Activated naive CD8-positive, alpha-beta T cell (primary cell): ENCODE data around the gene CDH23.

Experiments
- H3K27ac Mint-ChIP-seq: one replicate; pipeline ENCODE4 v1.8.0; 2021; ENCODE audit warnings: mixed read lengths
- H3K27me3 Mint-ChIP-seq: one replicate; pipeline ENCODE4 v1.8.0; 2021; ENCODE audit warnings: mixed read lengths
- H3K36me3 Mint-ChIP-seq: one replicate; pipeline ENCODE4 v1.8.0; 2021; ENCODE audit warnings: mixed read lengths
- H3K4me1 Mint-ChIP-seq: one replicate; pipeline ENCODE4 v1.8.0; 2021; ENCODE audit warnings: low read depth, mixed read lengths
- H3K4me3 Mint-ChIP-seq: one replicate; pipeline ENCODE4 v1.8.0; 2021; ENCODE audit warnings: mild to moderate bottlenecking, mixed read lengths
- H3K9me3 Mint-ChIP-seq: one replicate; pipeline ENCODE4 v1.8.0; 2021; ENCODE audit warnings: low read depth, mixed read lengths

The CDH23 gene

GRCh38 chr10:71632896-71633600 lies 236.3 kb downstream of the CDH23 start:
- no peak overlapping the region for H3K4me3 Mint-ChIP-seq
- no peak overlapping the region for H3K27ac Mint-ChIP-seq
- H3K27me3 Mint-ChIP-seq: peaks cover 1% of the 10 kb centered on the region
- H3K9me3 Mint-ChIP-seq: no peaks in the 10 kb centered on the region
- H3K36me3 Mint-ChIP-seq: no peaks in the 10 kb centered on the region
- H3K4me1 Mint-ChIP-seq: peaks cover 3% of the 10 kb centered on the region

DNA sequence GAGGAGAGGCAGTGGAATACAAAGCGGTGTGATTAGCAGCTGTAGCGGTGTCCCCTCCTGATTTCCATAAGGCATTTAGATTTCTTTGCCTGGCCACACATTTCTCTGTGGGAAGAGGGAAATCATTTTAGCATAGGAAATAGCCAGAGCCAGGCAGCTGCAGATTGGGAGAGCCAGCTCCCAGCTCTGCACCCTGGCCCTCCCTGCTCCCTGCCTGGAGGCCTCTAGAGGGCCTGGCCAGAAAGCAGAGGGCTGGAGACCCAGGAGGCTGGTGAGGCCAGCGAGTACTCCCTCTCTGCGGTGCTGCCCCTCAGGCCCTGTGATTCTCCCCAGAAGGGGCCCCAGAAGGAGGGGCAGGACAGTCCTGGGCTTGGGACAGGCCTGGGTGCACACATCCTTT lies 237.2 kb downstream of the CDH23 start:
- Mint-ChIP-seq H3K4me3 (no peak overlapping the region), H3K27me3 (peaks cover 1% of the 10 kb centered on the region), H3K4me1 (peaks cover 4% of the 10 kb centered on the region)

GRCh38 chr10:71634531-71635164 lies 237.9 kb downstream of the CDH23 start:
- Mint-ChIP-seq H3K27me3 (peaks cover 1% of the 10 kb centered on the region), H3K4me1 (peaks cover 4% of the 10 kb centered on the region), H3K9me3 (no peaks in the 10 kb centered on the region), H3K36me3 (no peaks in the 10 kb centered on the region), H3K4me3 (no peak overlapping the region), H3K27ac (no peak overlapping the region)

More for the DNA sequence above, 237.2 kb downstream of the CDH23 start:
- no peak overlapping the region for H3K27ac Mint-ChIP-seq
- no peaks in the 10 kb centered on the region for H3K9me3 Mint-ChIP-seq
- no peaks in the 10 kb centered on the region for H3K36me3 Mint-ChIP-seq

DNA sequence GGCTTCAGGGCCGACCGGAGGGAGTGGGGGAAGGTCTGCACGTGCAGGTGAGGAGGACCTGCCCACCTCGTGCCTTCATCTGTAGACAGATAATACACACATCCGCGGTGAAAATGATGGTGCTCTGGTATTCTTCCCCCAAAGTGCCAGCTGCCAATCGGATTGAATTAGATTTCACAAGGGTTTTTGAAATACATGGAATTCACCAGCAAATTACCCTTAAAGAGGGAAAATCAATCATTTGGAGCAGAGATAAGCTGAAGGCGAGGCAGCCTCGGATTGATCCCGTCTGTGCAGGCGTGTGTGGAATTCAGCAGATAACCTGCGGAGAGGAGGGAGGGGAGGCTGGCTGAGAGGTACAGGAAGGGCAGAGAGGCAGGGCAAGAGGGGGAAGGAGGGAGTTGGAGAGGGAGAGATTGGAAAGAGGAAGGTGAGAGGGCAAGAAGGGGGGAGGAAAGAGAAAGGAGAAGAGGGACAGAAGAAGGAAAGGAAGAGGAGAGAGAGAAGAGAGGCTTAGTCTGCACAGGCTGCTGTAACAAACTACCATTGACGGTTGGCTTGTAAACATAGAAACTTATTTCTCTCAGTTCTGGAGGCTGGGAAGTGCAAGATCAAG lies 238.6 kb downstream of the CDH23 start:
- H3K27me3 Mint-ChIP-seq: peaks cover 1% of the 10 kb centered on the region
- no peaks in the 10 kb centered on the region for H3K36me3 Mint-ChIP-seq
- H3K4me3 Mint-ChIP-seq: no peak overlapping the region
- peaks cover 4% of the 10 kb centered on the region for H3K4me1 Mint-ChIP-seq
- H3K9me3 Mint-ChIP-seq: no peaks in the 10 kb centered on the region
- no peak overlapping the region for H3K27ac Mint-ChIP-seq

DNA sequence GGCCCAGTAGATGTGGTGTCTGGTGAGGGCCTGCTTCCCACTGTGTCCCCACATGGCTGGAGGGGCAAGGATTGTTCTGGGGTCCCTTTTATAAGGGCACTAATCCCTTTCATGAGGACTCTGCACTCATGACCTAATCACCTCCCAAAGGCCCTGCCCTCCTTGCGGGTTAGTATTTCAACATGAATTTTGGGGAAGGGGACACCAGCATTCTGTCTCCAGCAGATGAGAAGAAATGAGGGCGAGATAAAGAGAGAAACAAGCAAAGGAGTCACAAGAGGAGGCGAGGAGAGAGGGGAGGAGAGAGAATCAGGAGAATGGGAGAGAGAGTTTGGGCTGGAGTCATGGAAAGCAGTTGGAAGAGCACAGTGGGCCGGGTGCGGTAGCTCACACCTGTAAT lies 239.1 kb downstream of the CDH23 start:
- H3K27ac Mint-ChIP-seq: no peak overlapping the region
- no peaks in the 10 kb centered on the region for H3K36me3 Mint-ChIP-seq
- H3K4me3 Mint-ChIP-seq: no peak overlapping the region
- H3K4me1 Mint-ChIP-seq: peaks cover 4% of the 10 kb centered on the region
- peaks cover 1% of the 10 kb centered on the region for H3K27me3 Mint-ChIP-seq
- no peaks in the 10 kb centered on the region for H3K9me3 Mint-ChIP-seq

DNA sequence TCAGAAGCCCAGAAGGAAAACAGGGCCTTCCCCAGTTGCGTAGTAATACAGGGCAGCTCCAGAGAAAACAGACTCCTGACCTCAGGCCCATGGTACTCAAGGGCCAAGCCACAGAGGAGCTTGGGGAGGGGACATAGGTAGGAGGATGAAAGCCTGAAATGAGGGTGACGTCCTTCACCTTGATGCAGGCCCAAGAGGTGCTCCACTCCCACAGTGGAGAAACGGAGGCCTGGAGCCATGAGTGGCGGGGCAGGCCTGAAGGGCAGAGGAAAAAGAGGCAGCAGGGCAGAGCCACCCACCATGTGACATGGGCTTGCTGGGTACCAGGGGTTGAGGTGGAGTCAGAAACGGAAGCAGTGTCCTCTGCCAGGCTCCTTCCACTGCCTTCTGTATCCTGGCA lies 239.9 kb downstream of the CDH23 start:
- no peak overlapping the region for H3K27ac Mint-ChIP-seq
- H3K27me3 Mint-ChIP-seq: peaks cover 1% of the 10 kb centered on the region
- H3K4me1 Mint-ChIP-seq: peaks cover 4% of the 10 kb centered on the region
- H3K4me3 Mint-ChIP-seq: no peak overlapping the region
- no peaks in the 10 kb centered on the region for H3K36me3 Mint-ChIP-seq
- H3K9me3 Mint-ChIP-seq: no peaks in the 10 kb centered on the region

DNA sequence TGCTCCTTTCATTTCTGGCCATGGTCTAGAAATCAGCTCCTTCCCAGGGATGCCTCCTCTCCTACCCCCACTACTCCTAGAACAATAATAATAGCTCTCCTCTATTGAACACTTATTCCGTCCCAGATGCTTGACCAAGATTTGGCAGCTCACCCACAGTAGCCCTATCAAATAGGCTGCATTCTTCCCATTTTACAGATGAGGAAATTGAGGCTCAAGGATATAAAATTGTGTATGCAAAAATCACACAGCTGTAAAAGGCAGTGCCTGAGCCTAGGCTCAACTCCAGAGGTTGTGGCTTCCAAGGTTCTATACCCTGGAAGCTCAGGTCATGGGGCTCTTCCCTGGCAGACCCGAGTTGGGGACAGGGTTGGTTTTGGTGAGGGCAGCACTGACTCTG lies 240.6 kb downstream of the CDH23 start:
- H3K9me3 Mint-ChIP-seq: no peaks in the 10 kb centered on the region
- peaks cover 1% of the 10 kb centered on the region for H3K27me3 Mint-ChIP-seq
- no peaks in the 10 kb centered on the region for H3K36me3 Mint-ChIP-seq
- peaks cover 4% of the 10 kb centered on the region for H3K4me1 Mint-ChIP-seq
- no peak overlapping the region for H3K27ac Mint-ChIP-seq
- H3K4me3 Mint-ChIP-seq: no peak overlapping the region

GRCh38 chr10:71638064-71638821 lies 241.5 kb downstream of the CDH23 start:
- no peaks in the 10 kb centered on the region for H3K36me3 Mint-ChIP-seq
- H3K27ac Mint-ChIP-seq: no peak overlapping the region
- H3K27me3 Mint-ChIP-seq: no peaks in the 10 kb centered on the region
- H3K9me3 Mint-ChIP-seq: no peaks in the 10 kb centered on the region
- no peak overlapping the region for H3K4me3 Mint-ChIP-seq
- H3K4me1 Mint-ChIP-seq: peaks cover 4% of the 10 kb centered on the region

GRCh38 chr10:71638822-71639719 lies 242.4 kb downstream of the CDH23 start:
- Mint-ChIP-seq H3K4me3 (no peak overlapping the region), H3K27ac (no peak overlapping the region), H3K4me1 (peaks cover 4% of the 10 kb centered on the region), H3K36me3 (no peaks in the 10 kb centered on the region), H3K27me3 (no peaks in the 10 kb centered on the region), H3K9me3 (no peaks in the 10 kb centered on the region)

DNA sequence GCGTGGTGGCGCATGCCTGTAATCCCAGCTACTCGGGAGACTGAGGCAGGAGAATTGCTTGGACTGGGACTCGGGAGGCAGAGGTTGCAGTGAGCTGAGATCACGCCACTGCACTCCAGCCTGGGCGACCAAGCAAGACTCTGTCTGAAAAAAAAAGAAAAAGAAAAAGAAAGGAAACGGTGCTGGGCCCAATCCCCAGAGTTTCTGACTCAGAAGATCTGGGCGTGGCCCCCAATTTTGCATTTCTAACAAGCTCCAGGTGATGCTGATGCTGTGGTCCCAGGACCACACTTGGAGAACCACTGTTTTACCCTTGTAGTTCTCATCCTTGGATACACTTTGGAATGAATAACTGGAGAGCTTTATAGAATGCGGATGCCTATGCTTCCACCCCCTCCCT lies 243.9 kb downstream of the CDH23 start:
- no peaks in the 10 kb centered on the region for H3K9me3 Mint-ChIP-seq
- H3K27me3 Mint-ChIP-seq: no peaks in the 10 kb centered on the region
- no peak overlapping the region for H3K4me3 Mint-ChIP-seq
- peaks cover 4% of the 10 kb centered on the region for H3K4me1 Mint-ChIP-seq
- no peaks in the 10 kb centered on the region for H3K36me3 Mint-ChIP-seq
- H3K27ac Mint-ChIP-seq: no peak overlapping the region

DNA sequence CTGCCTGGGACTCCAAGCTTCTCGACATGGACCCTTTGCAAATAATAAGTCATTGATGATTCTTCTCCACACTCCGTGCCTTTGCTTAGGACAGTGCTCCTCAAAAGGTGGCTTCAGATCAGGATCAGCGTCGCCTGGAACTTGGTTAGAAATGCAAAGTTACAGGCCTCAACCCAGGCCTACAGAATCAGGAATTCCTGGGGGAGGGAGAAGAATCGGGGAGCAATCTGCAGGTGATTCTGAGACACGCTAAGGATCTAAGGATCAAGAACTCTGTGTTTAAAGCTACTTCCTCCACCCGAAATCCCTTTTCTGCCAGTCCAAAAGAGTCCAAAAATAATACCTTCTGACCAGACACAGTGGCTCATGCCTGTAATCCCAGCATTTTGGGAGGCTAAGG lies 244.7 kb downstream of the CDH23 start:
- Mint-ChIP-seq H3K9me3 (no peaks in the 10 kb centered on the region), H3K4me1 (peaks cover 4% of the 10 kb centered on the region), H3K27ac (no peak overlapping the region), H3K4me3 (no peak overlapping the region), H3K27me3 (no peaks in the 10 kb centered on the region), H3K36me3 (no peaks in the 10 kb centered on the region)

- H3K27ac Mint-ChIP-seq: no peak overlapping the region
- H3K36me3 Mint-ChIP-seq: no peaks in the 10 kb centered on the region
- H3K9me3 Mint-ChIP-seq: no peaks in the 10 kb centered on the region
- no peaks in the 10 kb centered on the region for H3K27me3 Mint-ChIP-seq
- H3K4me3 Mint-ChIP-seq: no peak overlapping the region
- H3K4me1 Mint-ChIP-seq: peaks cover 4% of the 10 kb centered on the region
Measured at GRCh38 chr10:71641986-71642385, 245.3 kb downstream of the CDH23 start.

GRCh38 chr10:71643904-71644303 lies 247.2 kb downstream of the CDH23 start:
- Mint-ChIP-seq H3K9me3 (no peaks in the 10 kb centered on the region), H3K4me3 (no peak overlapping the region), H3K27ac (no peak overlapping the region), H3K4me1 (no peaks in the 10 kb centered on the region), H3K36me3 (no peaks in the 10 kb centered on the region), H3K27me3 (no peaks in the 10 kb centered on the region)
